DOHH2 (cell line): ENCODE results near the gene CCBE1.
"Not testable (repeated sequence)": the region's sequence is repeated elsewhere in the genome, so short reads cannot be mapped to it uniquely, and the experiment has no call there.

Experiments
- H3F3A ChIP-seq: fragments of 200-600 bp; sonication (generic), shearing (Covaris generic); 2 replicates; pipeline ENCODE4 v1.6.0; 2016; ENCODE audit warnings: antibody characterized with exemption, mild to moderate bottlenecking; ENCODE audit not compliant: control insufficient read depth, insufficient read depth
- H3K27ac ChIP-seq: fragments of 200-600 bp; sonication (generic); 2 replicates; pipeline ENCODE4 v1.5.1; 2014; ENCODE audit warnings: low read depth, mild to moderate bottlenecking, low read length, moderate library complexity
- H3K27me3 ChIP-seq: fragments of 200-600 bp; sonication (generic); 2 replicates; pipeline ENCODE4 v1.6.1; 2014; ENCODE audit warnings: mild to moderate bottlenecking, low read length, mixed read lengths; ENCODE audit not compliant: control insufficient read depth
- H3K36me3 ChIP-seq: fragments of 200-600 bp; sonication (generic); 2 replicates; pipeline ENCODE4 v1.6.1; 2014; ENCODE audit warnings: mild to moderate bottlenecking, low read length, moderate library complexity, mixed read lengths; ENCODE audit not compliant: control insufficient read depth
- H3K4me1 ChIP-seq: fragments of 200-600 bp; sonication (generic); 2 replicates; pipeline ENCODE4 v1.6.1; 2014; ENCODE audit warnings: mild to moderate bottlenecking, low read length, mixed read lengths; ENCODE audit not compliant: control insufficient read depth
- H3K4me2 ChIP-seq: fragments of 200-600 bp; sonication (generic); 2 replicates; pipeline ENCODE4 v1.6.0; 2014; ENCODE audit warnings: mild to moderate bottlenecking, low read length, moderate library complexity
- H3K4me3 ChIP-seq: fragments of 200-600 bp; sonication (generic); 2 replicates; pipeline ENCODE4 v1.5.1; 2014; ENCODE audit warnings: mild to moderate bottlenecking, low read length, mixed read lengths
- H3K79me2 ChIP-seq: fragments of 200-600 bp; sonication (generic); 2 replicates; pipeline ENCODE4 v1.6.1; 2014; ENCODE audit warnings: mild to moderate bottlenecking, low read length, mixed read lengths; ENCODE audit not compliant: control insufficient read depth
- H3K9me2 ChIP-seq: fragments of 200-600 bp; sonication (generic); replicated peaks from 2 replicates; pipeline ENCODE4 v1.6.1; 2014; ENCODE audit warnings: mild to moderate bottlenecking, low read length, mixed read lengths; ENCODE audit not compliant: control insufficient read depth
- H3K9me3 ChIP-seq: fragments of 200-600 bp; sonication (generic); 2 replicates; pipeline ENCODE4 v1.6.1; 2014; ENCODE audit warnings: antibody characterized with exemption, low read length, mixed read lengths; ENCODE audit not compliant: control insufficient read depth, insufficient read depth
- H4K20me1 ChIP-seq: fragments of 200-600 bp; sonication (generic); 2 replicates; pipeline ENCODE4 v1.6.0; 2014; ENCODE audit warnings: low read depth, mild to moderate bottlenecking, antibody characterized with exemption, low read length, moderate library complexity; ENCODE audit not compliant: control insufficient read depth, insufficient read depth
- EZH2phosphoT487 ChIP-seq: fragments of 200-600 bp; sonication (generic); IDR thresholded peaks from 2 replicates; pipeline ENCODE4 v1.6.1; 2017; ENCODE audit warnings: borderline replicate concordance, mild to moderate bottlenecking, antibody characterized with exemption, low read length, moderate library complexity, mixed read lengths
- TF ChIP-seq, protein P1 (sequence below): fragments of 200-600 bp; sonication (generic); IDR thresholded peaks from one replicate; pipeline ENCODE4 v1.5.1; 2014; ENCODE audit warnings: antibody characterized with exemption, mild to moderate bottlenecking, low read depth, low read length; ENCODE audit not compliant: poor library complexity, severe bottlenecking

The CCBE1 gene

DNA sequence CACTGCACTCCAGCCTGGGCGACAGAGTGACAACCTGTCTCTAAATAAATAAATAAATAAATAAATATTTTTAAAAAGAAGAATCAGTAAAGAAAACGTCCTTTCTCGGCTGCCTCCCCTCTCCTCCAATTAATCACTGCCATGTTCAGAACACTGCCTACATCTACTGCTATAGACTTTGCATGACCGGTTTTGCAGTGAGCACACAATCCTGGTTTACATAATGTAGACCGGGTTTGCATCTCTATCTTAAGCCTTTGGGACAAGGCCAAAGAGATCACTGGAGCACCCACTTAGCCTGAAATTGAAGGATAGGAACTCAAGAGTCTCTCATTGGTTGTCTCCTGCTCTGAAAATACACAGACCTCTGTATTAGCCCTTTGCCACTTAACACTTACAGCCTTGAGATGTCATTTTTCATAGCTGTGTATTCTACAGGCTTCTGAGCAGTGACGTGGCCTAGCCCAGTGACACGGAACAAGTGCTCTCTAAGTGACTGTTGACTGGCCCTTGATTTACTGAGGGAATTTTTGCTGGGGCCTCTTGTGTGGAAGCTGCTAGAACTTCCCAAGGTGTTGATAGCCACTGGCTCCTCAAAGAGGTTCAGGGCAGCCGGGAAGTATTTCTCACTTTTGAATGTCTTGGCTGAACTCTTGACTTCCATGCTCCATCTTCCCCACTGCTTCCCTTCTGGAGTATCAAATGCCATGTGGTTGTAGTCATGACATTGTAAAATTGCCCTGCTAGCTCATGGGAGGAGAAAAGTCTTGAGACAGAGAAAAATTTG, 45.3 kb upstream of the CCBE1 start:
- Histone ChIP-seq H3K4me2 (no peak overlapping the region), H3K9me3 (no peaks in the 10 kb centered on the region), H3K4me3 (no peak overlapping the region), H3K4me1 (no peaks in the 10 kb centered on the region), H3K36me3 (no peaks in the 10 kb centered on the region), H3F3A (no peaks in the 10 kb centered on the region), H3K9me2 (no peaks in the 10 kb centered on the region), H3K27me3 (peaks cover 9% of the 10 kb centered on the region), H3K79me2 (no peaks in the 10 kb centered on the region), H4K20me1 (no peaks in the 10 kb centered on the region), H3K27ac (no peak overlapping the region)
- TF ChIP-seq, protein P1, sequence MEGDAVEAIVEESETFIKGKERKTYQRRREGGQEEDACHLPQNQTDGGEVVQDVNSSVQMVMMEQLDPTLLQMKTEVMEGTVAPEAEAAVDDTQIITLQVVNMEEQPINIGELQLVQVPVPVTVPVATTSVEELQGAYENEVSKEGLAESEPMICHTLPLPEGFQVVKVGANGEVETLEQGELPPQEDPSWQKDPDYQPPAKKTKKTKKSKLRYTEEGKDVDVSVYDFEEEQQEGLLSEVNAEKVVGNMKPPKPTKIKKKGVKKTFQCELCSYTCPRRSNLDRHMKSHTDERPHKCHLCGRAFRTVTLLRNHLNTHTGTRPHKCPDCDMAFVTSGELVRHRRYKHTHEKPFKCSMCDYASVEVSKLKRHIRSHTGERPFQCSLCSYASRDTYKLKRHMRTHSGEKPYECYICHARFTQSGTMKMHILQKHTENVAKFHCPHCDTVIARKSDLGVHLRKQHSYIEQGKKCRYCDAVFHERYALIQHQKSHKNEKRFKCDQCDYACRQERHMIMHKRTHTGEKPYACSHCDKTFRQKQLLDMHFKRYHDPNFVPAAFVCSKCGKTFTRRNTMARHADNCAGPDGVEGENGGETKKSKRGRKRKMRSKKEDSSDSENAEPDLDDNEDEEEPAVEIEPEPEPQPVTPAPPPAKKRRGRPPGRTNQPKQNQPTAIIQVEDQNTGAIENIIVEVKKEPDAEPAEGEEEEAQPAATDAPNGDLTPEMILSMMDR: no peak
- no peak for TF ChIP-seq EZH2phosphoT487

DNA sequence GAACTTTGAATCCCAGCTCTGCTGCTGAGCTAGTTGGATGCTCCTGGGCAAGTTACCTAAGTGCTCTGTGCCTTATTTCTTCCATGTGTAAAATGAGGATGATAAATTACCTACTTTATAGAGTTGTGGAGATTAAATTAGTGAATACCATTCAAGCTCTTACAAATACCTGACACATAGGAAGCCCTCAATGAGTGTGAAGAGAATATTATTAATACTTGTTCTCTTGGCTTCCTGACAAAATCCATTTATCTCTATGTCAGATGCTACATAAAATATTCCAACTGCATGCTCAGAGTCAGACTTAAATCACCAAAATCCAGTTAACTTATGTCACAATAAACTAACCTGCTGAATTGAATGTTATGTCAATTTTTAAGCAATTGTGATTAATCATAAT, 42.9 kb upstream of the CCBE1 start:
- TF ChIP-seq, protein P1: no peak
- TF ChIP-seq EZH2phosphoT487: no peak
- Histone ChIP-seq H3K4me2 (no peak overlapping the region), H3K9me2 (no peaks in the 10 kb centered on the region), H3K79me2 (no peaks in the 10 kb centered on the region), H3K27me3 (peaks cover 6% of the 10 kb centered on the region), H3F3A (no peaks in the 10 kb centered on the region), H3K9me3 (no peaks in the 10 kb centered on the region), H3K4me3 (no peak overlapping the region), H3K36me3 (no peaks in the 10 kb centered on the region), H3K4me1 (no peaks in the 10 kb centered on the region), H4K20me1 (no peaks in the 10 kb centered on the region), H3K27ac (no peak overlapping the region)

DNA sequence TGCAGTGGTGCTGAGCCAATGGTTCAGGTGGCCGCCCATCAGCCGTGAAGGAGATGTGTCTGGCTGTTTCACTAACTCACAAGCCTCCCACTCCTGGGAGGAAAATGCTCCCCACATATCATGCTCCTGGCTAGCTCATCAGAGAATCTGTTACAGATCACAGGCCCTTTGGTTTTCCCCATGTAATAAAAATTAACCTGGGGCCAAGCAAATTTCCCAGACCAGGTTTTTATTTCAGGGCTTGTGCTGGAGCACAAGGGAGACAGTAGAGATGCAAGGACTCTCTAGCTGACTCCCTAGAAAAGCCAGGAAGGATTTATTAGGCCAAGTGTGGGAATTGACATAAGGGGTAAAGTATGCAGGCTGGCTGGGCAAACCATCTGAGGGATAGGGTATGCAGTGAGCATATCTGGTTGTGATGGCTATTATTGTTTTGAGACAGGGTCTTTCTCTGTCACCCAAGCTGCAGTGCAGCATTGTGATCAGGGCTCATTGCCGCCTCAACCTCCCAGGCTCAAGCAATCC, 40.6 kb upstream of the CCBE1 start:
- no peaks in the 10 kb centered on the region for H3K9me2 ChIP-seq
- H4K20me1 ChIP-seq: no peaks in the 10 kb centered on the region
- no peaks in the 10 kb centered on the region for H3K4me1 ChIP-seq
- no peaks in the 10 kb centered on the region for H3K9me3 ChIP-seq
- H3F3A ChIP-seq: no peaks in the 10 kb centered on the region
- no peaks in the 10 kb centered on the region for H3K79me2 ChIP-seq
- peaks cover 6% of the 10 kb centered on the region for H3K27me3 ChIP-seq
- H3K27ac ChIP-seq: no peak overlapping the region
- no peak overlapping the region for H3K4me3 ChIP-seq
- H3K4me2 ChIP-seq: no peak overlapping the region
- no peaks in the 10 kb centered on the region for H3K36me3 ChIP-seq
- TF ChIP-seq, protein P1: no peak
- no peak for TF ChIP-seq EZH2phosphoT487

DNA sequence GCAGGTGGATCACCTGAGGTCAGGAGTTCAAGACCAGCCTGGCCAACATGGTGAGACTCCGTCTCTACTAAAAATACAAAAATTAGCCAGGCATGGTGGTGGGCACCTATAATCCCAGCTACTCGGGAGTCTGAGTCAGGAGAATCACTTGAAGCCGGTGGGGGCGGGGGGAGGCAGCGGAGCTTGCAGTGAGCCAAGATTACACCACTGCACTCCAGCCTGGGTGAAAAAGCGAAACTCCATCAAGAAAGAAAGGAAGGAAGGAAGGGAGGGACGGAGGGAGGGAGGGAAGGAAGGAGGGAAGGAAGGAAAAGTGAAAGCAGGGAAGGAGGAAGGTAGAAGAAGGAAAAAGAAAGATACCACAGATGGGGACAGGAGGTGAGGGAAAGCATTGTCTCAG, 40.1 kb upstream of the CCBE1 start:
- not testable (repeated sequence) for H3K27ac ChIP-seq, H4K20me1 ChIP-seq, H3K9me3 ChIP-seq

More for the DNA sequence above, 40.1 kb upstream of the CCBE1 start:
- H3K9me2 ChIP-seq, H3K4me2 ChIP-seq, H3K36me3 ChIP-seq, H3K4me1 ChIP-seq, H3F3A ChIP-seq, H3K27me3 ChIP-seq, H3K79me2 ChIP-seq, H3K4me3 ChIP-seq: not testable (repeated sequence)
